HCEC 1CT (cell line): Measurements from ENCODE around the gene NOL6.
"Not testable (repeated sequence)": the region's sequence is repeated elsewhere in the genome, so short reads cannot be mapped to it uniquely, and the experiment has no call there.

ENCODE experiments used
- DNase-seq: peaks from one replicate; pipeline ENCODE4 v3.0.0-alpha.2; 2017

Gene NOL6

DNA sequence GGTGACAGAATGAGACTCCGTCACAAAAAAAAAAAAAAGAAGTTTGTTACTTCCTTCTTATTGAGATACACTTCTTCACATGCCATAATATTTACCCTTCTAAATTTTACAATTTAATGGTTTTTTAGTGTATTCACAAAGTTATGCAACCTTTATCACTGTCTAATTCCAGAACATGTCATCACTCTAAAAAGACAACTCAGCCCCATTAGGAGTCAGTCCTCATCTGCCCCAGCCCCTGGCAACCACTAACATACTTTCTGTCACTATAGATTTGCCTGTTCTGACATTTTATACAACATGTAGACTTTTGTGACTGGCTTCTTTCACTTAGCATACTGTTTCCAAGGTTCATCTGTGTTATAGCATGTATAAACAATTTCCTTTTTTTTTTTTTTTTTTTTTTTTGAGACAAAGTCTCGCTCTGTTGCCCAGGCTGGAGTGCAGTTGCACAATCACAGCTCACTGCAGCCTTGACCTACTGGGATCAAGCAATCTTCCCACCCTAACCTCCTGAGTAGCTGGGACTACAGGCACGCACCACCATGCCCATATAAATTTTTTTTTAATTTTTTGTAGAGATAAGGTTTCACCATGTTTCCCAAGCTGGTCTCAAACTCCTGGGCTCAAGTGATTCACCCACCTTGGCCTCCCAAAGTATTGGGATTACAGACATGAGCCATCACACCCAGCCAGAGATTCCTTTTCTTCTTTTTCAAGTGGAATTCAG, 44.3 kb downstream of the NOL6 start:
- DNase-seq = no peak

DNA sequence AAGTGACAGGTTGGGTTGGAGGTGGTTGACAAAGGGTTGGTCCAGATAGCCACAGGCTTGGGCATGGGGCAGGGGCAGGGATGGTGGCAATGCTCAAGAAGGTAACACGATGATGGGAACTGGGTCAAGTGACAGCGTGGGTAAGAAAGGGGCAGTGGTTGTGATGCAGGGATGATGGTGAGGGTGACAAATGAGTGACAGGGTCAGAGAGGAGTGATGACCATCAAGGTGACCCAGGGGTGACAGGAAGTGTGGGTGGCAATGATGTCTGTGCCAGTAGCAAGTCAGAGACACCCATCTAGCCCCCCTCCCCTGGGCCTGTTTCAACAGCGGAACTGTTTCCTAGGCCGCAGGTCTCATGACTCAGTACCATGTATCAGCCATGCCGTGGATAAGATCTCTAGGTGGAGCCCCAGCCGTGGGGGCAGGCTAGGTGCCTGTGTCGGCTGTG, 46.9 kb downstream of the NOL6 start:
- DNase-seq = no peak

DNA sequence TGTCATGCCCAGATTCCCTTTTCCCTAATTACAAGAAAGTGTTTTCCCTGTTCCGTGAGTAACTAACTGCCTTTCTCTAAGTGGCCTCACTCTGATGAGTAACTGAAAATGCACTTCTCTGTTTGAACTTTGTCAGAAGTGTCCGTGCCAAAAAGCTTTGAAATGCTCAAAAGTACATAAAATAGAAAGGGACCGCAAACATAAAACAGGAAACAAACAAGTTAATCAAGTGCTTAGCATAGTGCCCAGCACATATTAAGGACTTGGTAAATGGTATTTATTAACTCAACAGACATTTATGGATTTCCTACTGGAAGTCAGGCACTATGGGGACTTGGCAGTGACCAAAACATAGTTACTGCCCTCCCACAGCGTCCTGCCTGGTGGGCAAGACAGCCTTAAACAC, 48.6 kb downstream of the NOL6 start:
- DNase-seq = no peak

DNA sequence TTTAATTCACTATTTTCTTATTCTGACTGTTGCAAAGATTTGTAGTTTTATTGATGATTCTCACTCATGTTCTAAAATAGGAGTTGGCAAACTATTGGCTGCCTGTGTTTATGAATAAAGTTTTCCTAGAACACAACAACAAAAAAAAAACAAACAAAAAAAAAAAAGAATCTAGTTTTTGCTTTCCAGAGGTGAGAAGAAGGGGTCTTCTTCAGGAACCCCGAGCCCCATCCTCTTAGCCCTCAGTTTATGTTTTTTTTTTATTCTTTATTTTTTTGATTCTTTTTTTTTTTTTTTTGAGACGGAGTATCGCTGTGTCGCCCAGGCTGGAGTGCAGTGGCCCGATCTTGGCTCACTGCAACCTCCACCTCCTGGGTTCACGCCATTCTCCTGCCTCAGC, 49.2 kb downstream of the NOL6 start:
- DNase-seq = not testable (repeated sequence)

DNA sequence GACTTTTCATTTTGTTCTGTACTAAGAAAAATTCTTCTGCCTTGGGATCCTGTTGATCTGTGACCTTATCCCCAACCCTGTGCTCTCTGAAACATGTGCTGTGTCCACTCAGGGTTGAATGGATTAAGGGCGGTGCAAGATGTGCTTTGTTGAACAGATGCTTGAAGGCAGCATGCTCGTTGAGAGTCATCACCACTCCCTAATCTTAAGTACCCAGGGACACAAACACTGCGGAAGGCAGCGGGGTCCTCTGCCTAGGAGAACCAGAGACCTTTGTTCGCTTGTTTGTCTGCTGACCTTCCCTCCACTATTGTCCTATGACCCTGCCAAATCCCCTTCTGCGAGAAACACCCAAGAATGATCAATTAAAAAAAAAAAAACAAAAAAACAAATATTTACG, 49.7 kb downstream of the NOL6 start:
- not testable (repeated sequence) for DNase-seq

DNA sequence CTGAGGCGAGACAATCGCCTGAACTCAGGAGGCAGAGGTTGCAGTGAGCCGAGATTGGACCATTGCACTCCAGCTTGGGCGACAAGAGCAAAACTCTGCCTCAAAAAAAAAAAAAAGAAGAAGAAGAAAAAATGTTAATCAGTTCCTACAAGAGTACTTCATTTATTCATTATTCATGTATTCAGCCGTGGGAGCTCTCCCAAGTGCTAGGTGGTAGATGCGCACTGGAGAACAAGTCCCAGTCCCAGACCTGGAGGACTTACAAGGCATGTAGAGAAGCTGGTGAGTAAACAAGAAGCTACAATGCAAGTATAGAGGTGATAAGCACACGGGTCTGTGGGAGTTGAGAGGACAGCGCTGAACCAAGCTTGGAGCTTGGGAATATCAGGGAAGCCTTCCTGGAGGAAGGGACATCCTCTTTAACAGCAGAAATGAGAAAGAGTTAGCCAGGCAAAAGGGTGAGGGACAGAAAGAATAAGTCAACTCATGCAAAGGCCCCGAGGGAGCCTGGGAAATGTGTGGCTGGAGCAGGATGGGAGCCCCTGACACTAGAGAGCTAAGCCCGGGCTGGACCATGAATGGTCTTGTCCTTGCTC, 53.9 kb downstream of the NOL6 start:
- no peak for DNase-seq

DNA sequence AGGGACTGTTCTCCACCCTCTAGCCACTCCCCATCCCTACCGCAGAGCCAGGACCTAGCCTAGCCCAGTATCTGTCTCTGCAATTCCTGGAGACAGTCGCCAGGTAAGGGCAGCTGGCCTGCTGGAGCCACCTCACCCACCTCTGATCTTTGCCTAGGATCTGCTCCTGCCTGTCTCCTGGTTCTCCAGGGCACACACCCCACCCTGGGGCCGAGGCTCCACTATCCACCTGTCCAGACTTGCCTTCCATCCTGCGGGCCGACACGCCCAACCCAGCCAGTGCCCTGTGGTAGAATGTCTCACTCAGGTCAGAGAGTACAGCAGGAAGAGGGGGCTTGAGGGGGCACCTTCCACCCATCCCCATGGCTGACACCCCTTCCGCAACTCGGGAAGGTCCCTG, 55.6 kb downstream of the NOL6 start:
- DNase-seq = no peak

DNA sequence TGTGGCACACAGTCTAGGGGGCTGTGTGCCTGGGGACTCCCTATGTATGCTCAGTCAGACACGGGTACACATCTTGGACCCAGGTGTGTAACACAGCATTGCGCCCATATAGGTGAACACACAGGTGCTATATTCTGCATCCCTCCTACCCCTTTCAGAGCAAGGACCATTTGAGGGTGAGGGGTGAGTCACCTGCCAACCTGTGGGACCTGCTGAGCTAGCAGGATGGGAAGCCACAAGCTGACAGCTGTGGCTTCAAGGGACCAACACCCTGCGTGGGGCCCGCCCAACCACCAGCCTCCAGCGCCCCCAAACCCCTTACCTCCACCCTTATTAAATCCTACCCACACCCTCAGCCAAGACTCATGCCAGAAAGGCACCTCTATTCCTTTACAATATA, 56.7 kb downstream of the NOL6 start:
- no peak for DNase-seq

DNA sequence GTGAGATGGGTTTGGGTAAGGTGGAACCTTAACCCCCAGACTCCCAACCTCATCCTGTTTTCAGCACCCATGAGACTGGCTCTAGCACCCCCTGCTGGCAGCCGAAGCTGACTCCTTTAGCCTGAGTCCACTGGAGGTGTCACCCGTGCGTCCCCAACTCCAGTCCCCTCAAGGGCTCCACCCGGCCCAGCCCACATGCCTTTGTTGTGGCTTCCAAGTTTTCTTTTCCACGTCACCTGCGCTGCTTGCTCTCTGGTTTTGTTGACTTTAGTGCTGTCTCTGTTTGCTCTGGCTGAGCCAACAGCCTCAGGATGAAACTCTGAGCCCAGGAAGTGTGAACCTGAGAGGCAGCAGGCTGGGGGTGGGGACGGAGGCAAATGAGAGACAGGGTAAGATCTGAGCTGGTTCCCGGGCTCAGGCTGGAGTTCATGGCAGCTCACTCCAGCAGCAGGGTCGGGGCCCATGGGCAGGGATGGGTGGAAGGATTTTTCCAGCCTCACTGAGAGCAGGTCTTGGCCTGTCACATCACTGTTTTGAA, 58.2 kb downstream of the NOL6 start:
- peak; percentile 36 for DNase-seq

DNA sequence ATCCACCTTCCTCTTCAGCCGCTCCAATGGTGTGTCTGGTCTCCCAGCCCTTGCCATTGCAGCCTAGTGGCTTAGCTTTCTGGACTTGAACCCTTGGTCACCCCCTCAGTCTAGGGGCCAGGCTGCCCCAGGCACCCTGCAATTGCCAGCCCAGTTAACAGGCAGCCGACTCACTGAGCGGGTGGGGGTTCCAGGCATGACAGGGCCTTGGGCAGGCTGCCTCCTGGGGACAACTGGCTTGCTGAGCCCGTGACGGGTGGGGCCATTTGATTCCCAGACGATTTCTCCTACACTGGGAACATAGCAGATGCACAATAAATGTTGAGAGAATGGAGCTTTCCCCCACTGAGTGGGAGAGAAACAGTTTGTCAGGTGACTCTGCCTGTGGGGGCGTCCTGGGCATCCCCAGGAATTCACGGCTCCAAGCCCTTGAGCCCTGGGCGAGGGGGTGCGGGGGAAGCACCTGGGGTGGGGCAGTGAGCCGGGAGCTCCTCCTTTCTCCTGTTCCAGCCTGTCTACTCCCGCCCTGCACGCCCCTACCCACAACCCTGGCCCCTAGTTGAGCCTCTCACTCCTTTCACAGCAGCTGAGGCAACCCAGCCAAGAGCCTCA, 58.7 kb downstream of the NOL6 start:
- DNase-seq = no peak

DNA sequence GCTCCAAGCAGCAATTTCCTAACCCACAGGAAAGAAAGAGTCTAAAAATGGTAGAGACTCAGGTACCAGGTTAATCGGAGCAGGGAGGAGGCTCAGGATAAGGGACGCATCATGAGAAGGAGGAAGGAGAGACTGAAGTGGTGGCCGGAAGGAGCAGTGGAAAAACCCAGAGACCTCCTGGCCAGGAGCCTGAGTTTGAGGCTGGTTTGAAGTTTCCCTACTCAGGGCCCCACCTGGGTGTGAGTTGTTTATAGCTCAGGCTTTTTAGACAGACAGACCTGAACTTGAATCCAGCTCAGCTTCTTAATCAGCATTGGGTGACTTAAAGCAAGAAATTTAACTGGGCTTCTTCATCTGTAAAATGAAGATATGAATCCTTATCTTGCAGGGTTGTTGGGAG, 59.5 kb downstream of the NOL6 start:
- DNase-seq = no peak
